HG03565 (cell line): ENCODE results near the gene SYNPO2.
"Not testable (repeated sequence)": the region's sequence is repeated elsewhere in the genome, so short reads cannot be mapped to it uniquely, and the experiment has no call there.

ENCODE experiments used
- ATAC-seq: cut with Tn5 transposase; IDR thresholded peaks from one replicate; pipeline ENCODE4 v1.9.1; 2021; ENCODE audit warnings: mild to moderate bottlenecking, moderate library complexity; ENCODE audit not compliant: unreplicated experiment

Gene SYNPO2

DNA sequence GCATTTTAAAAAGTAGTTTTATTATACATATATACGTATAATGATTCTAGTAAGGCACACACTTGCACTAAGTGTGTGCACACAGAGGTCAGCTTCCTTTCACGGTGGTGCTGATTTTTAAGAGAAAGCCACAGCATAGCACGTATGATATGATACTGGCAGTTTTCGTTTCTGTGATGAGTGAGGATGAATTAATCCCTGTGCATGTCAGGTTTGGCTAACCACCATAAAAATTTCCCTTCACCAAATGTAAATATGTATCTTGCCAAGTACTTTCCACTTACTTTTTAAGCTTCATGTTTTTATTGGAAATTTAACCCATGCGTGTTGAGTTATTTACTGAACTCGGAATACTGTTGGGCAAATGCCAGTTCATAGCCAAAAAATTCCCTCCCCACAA lies 84.6 kb downstream of the SYNPO2 start:
- no peak for ATAC-seq

DNA sequence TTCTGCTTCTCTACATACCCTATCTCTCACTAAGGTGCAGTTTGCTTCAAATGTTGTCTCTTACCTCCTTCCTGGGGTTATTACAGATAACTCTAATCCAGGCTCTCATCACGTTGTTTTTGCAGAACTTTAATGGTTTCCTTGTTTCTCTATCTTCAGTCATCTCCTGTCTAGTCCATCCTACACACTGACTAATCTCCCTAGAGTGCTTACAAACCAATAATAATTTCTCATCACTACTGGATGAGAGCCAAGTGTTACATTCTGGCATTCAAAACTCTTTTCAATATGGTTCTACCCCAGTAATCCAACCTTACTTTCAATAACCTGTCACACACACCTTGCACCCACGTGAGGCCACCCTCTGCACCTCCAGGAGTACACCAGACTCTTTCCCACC lies 86.1 kb downstream of the SYNPO2 start:
- no peak for ATAC-seq

DNA sequence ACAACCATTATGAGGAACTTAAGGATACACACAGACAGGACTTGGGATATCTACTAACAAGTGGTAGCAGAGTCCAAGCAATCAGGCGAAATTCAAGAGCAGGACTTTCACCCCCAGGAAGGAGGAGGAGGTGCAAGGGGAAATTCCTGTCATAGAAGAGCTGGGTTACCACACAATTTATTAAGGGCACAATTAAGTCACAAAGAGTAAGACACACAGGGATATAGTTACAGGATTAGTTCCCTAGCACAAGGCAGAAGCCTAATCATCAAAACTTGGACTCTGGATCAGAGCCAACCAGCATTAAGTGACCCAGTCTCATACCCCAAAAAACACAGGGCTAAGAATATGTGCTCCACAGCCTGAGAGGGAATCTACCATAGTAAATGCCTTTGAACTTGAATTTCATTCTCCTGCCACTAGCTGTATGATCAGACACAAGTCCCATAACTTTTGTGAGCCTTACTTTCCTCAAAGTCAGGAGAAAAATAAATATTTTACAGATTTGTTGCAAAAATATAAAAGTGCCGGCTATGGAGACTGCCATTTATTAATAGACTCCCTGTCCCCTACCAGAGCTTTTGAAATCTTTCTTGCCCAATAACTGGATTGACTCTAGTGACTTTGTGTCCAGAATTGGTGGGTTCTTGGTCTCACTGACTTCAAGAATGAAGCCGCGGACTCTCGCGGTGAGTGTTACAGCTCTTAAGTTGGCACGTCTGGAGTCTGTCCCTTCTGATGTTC lies 87.0 kb downstream of the SYNPO2 start:
- no peak for ATAC-seq

DNA sequence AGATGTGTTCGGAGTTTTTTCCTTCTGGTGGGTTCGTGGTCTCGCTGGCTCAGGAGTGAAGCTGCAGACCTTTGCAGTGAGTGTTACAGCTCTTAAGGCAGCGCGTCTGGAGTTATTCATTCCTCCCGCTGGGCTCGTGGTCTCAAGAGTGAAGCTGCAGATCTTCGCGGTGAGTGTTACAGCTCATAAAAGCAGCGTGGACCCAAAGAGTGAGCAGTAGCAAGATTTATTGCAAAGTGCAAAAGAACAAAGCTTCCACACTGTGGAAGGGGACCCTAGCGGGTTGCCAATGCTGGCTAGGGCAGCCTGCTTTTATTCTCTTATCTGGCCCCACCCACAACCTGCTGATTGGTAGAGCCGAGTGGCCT lies 87.5 kb downstream of the SYNPO2 start:
- not testable (repeated sequence) for ATAC-seq

DNA sequence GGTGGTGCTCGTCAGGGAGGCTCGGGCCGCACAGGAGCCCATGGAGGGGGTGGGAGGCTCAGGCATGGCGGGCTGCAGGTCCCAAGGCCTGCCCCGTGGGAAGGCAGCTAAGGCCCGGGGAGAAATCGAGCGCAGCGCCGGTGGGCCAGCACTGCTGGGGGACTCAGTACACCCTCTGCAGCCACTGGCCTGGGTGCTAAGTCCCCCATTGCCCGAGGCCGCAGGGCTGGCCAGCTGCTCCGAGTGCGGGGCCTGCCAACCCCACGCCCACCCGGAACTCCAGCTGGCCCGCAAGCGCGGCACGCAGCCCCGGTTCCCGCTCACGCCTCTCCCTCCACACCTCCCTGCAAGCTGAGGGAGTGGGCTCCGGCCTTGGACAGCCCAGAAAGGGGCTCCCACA lies 88.4 kb downstream of the SYNPO2 start:
- ATAC-seq: not testable (repeated sequence)

DNA sequence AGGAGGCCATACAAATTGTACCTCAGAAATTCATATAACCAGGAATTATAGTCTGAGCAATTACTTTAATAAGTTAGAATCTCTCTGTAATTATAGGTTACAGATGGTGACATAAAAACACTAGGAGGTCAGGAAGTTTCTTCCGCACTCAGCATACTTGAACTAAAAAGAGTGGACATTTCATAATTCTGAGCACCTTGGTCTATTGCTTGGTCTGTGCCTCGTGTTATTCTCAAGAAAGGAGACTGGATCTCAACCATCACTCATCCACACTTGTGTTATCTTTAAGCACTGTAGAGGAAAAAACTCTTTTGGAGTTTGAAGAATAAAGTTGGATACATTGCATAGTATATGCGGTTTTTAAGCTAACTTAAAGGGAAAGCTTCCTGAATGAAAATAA lies 91.1 kb downstream of the SYNPO2 start:
- no peak for ATAC-seq

DNA sequence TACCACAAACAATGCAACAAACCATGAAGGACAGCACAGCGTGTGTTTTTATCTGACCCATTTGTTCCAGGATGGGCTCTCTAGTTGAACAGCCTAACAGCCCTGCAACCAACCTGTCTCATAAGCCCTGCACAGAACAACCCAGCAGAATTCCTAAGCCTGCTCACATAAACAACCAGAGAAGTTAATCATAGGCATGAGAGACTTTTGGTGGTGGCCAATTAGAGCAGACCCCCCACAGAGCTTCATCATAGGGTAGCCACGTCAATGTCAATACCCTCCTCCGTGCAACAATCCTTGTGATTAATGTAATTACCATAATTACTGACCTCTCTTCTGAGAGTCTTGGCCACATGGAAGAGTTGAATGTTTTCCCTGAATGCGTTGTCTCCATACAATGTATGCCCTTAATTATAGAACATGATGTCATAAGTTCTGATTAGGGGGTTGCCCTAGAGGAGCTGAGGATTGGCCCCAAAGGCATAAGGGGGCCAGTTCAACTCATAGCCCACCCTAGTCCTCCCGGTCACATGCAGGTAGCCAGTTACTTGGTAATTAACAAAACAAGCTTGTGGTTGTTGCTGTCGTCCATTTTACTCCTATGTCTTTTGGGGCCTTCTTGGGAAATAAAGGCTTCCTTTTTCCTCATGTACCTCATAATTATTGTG lies 92.7 kb downstream of the SYNPO2 start:
- no peak for ATAC-seq

DNA sequence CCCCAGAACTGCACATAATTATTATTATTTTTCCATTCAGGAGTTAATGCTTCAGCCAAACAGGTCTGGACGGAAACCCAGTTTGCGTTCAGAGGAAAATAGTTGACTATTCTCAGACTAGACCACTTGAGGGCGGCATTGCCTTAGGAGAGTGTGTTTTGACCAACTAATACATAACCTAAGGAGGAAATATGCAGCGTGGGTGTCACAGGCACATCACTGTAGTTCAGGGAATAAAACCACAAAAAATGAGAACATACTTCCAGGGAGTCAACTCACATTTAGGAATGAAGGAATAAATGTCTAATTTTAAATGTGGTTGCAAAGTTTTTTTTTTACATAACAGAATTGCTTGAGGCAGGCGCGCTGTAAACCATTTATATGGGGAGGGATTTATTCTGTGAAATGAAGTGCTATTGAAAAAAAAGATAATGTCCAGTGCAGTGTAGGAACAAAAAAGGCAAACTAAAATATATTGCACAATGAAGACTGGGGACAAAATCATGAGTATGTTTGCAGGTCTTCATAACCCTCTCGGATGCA lies 93.3 kb downstream of the SYNPO2 start:
- ATAC-seq: peak; percentile 91

DNA sequence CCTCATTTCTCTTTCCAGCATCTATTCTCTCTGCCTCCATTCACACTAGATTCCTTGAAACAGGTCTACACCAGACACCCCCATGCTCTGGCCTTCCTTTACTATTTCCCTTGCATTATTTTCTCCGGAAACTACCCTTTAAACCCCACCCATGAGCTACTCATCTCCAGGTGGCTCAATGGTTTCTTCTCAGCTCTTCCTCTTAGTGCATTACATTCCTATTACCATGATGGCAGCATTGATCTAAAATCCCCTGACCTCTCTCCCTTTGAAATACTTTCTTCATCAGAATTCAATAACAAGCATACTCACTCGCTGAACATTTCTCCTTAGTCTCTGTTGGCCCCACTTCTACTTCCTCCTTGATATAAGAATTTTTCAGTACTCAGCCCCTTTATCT lies 94.6 kb downstream of the SYNPO2 start:
- ATAC-seq: no peak

DNA sequence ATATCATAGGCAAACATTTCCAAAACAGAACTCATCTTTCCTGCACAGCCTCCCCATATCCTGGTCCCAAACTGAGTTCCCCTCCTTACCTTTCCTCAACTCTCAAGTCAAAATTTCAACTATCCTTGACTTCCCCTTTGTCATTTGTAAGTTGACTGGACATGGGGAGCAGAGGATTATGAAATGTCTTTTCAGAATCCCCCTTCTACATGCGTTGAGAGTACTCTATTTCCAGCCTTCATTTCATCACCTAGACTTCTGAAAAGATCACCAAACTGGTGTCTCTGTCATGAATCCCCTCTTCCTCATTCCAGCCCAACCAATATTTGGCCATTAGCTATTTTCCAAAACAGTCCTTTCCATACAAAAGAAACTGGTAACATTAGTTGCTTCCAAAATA lies 95.2 kb downstream of the SYNPO2 start:
- no peak for ATAC-seq

DNA sequence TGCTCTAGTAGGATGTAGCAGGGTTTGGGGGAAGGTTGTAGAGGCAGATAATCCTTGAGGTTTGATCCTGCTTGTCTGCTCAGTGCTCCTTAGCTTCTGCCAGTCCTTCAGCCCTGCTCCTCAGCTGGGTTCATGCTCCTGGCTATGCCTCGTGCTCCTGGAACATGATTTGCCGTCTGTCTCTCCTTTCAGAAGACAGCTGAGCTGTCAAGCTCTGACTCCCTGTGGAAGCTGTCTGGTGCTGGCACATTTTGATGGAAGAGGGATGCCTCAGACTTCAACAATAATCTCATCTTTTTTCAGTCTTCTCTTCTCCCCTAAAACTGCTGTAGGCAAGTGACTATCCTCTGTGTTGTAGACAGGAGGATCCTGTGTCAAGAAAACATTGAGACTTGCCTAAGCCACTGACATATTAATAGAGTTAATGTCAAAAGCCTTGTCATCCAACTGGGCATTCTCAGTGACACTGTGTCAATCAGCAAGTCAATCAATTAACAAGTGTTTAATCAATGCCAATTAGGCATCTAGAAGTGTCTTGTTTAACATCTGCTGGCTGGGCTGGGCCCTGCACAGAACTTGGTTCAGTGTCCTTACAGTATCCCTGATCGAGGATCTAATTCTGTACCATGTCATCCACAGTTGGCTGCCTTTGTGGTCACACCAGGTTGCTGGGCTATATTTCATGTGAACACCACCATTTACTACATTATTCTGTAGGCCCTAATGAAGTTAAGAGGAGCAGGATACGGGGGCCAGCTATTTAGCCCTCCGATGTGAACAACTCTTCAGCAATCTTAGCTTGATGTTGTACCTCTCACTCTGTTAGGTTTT lies 96.7 kb downstream of the SYNPO2 start:
- ATAC-seq: no peak

DNA sequence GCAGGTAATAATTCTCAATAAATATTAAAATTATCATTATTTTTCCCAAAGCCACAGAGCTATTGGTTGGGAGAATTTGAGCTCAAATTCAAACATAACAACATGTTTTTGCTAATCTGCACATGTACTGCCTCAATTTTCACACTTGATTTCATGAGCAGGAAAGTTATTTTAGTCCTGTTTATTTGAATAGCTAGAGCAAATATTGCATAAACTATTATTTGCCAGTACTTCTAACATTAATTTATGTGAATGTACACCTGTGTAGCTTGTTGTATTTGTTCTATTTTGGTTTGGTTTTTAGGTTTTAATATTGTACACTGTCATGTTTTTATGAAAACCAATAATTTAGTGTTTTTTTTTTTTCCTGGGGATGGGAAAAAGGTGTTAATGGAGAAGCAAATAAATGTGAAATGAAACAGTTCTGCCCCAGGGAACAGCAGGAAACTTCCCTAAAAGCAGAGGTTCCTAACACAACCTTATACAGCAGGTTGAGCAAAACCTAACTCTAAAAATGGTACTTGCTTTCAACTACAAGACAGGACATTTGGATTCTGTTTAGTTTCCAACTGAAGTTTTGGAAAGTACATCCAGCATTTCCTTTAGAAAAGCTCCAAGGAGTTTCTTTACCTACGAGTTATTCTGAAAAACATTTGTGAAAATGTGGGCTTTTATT lies 99.4 kb downstream of the SYNPO2 start:
- ATAC-seq: no peak

DNA sequence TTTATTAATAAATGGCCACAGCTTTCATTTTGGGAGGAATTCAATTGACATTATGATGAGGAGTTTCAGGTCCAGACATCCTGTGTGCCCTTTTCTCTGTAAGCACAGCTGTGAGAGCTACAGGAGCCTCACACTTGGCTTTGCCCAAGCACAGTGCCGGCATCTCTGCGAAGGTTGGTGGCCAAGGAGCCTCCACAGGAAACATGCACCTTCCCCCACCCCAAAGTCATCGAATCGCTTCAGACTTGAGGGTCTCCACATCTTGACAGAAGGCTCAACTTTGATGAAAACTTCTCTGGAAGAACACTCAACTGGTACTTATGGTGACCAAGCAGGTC lies 100.0 kb downstream of the SYNPO2 start:
- no peak for ATAC-seq

DNA sequence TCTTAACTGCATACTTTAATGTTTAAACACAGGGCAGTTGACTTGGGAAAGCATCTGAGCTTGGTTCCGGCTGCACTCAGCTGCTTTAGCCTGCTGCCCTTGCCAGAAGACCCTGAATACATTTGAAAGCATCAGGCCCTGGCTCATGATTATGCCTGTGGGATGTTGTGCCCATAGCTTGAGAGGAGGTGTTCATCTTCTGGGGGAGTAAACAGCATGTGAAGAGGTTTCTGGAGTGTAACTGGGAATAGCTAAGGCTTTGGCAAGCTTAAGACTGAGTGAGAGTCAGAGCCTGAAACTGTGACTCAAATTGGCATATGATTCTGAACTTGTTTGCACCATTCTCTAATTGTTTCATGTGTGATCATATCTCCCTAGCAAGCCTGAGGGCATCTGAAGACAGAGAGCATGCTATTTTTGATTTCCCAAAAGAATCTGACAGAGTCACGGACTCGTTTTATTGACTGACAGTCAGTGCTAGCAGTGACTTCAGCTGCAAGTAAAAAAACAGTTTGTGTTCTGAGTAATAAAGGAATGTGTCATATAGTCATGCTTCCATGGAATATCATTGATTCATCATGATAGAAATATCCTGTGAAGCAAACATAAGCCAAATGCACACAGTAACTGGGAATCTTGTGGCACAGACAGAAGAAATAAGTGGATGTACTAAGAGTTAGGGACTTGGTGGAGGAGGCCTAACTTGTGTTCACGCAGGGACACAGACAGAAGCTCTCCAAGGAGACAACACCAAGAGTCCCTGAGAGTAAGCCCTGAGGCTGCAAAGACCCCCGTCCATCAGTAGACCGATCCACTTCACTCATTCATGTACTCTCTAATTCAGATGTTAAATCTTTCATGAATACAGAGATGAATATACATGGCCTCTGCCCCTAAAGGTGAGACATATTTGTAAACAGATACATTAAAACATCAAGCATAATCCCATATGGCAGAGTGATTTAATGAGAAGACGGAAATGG lies 100.7 kb downstream of the SYNPO2 start:
- ATAC-seq: no peak

DNA sequence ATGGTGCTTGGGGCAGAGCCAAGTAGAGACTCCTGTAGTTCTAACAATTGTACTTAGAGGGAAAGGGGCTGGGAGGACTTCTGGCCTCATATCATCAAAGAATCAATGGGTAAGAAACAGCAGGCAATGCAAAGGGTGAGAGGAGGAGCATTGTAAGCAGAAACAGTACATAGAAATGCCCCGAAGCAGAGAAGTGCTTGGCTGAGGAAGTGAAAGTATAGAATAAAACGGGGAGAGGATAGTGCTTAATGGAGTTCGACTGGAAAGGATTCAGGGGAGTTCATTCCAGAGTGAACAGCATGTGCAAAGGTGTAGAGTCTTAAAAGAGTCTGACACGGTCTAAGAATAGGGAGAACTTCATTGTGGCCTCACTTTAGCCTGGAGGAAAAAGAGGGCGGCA lies 103.0 kb downstream of the SYNPO2 start:
- ATAC-seq: peak; percentile 51

DNA sequence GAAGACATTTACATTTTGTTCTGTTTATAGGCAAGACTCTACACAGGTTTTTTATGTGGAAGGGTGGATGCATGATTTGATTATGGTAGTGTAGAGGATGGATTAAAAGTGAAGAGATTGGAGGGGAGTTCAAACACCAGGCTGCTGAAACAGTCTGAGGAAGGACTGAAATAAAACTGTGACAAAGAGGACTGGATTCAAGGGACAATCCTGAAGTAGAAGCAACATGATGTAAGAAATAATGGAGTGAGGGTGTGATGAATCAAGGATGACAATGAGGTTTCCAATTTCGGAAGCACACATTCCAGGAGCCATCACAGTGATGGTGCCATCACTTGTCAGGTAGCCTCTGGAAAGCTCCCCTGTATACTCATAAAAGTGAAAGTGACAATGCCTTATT lies 103.5 kb downstream of the SYNPO2 start:
- ATAC-seq: no peak

DNA sequence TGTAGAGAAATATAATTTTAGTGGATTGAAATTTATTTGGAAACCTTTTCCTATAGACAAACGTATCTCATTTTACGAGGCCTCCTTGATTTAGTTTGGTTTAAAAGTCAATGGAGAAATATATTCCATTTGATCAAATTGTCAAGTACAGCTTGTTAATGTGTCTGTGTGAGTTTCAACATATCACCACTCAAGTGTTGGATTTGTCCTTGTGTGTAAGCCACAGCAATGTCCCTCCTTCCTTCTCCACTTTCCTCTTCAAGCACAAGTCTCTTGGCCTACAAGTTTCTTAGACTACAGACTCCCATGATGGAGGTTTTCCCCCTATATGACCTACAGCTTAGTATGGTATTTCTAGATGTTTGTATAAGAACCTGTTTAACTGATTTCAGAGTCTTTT lies 104.7 kb downstream of the SYNPO2 start:
- ATAC-seq: no peak

DNA sequence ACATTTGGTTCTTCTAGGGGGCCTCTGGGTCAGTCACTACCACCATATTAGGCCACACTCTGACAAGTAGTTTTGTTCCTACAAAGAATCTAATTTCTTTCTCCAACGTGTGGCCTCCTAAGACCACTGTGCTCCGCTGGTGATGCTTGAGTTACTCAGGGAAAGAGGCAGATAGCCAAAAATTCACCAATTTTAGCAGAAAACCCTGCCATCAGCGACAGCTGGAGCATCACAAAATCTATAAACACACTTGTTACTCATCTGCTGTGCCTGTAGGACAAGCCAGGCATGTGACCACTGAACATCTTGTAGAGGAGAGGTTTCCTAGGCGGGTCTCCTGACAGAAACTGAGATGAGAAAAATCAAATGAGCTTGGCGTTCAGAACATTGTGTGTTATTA lies 105.4 kb downstream of the SYNPO2 start:
- no peak for ATAC-seq

DNA sequence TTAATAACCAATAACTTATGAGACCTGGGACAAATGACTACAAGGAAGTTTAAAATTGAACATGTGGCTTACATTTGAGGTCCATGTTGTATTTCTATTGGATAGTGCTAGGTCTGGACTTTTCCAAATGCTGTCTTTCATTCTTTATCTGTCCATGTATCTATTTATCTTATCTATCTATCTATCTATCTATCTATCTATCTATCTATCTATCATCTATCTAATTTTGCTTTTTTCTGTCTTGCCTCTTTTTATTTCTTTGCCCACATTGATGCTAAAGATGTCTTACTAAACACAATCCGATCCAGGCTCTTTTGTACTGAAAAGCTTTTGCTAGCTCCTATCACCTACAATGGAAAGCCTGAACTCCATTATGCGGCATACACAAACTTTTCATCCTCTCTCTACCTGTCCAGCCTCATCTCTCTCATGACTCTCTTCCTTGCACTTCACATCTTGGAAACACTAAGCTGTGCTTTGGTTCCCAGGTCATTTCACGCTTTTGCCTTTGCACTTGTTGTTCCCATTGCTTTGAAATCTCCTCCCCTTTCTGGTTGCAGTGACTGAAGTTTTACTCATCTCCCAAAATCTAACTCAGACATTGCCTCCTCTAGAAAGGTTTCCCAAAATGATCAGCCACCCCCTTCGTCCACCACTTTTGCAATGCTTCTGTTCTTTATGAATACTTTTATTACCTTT lies 107.2 kb downstream of the SYNPO2 start:
- ATAC-seq: no peak
